Tibial nerve (tissue), 3 donors: ENCODE results near the gene CCDC160.

Experiments used
- POLR2A ChIP-seq, 2 donors: fragments of 450-650 bp; IDR thresholded peaks; one replicate each; pipeline ENCODE4 v1.6.1; 2017; ENCODE audit warnings: antibody characterized with exemption in 2 of 2, mild to moderate bottlenecking in 2 of 2, moderate library complexity in 2 of 2
- TF ChIP-seq, protein P1 (sequence below), 5 experiments: fragments of 200-600 bp in 3 of 5; fragments of 450-650 bp in 2 of 5; sonication (generic) in 3 of 5; IDR thresholded peaks; one replicate each; pipeline ENCODE4 v1.5.1; 2016 to 2019; ENCODE audit warnings: antibody characterized with exemption in 5 of 5, mild to moderate bottlenecking in 3 of 5, moderate library complexity in 2 of 5

DNA sequence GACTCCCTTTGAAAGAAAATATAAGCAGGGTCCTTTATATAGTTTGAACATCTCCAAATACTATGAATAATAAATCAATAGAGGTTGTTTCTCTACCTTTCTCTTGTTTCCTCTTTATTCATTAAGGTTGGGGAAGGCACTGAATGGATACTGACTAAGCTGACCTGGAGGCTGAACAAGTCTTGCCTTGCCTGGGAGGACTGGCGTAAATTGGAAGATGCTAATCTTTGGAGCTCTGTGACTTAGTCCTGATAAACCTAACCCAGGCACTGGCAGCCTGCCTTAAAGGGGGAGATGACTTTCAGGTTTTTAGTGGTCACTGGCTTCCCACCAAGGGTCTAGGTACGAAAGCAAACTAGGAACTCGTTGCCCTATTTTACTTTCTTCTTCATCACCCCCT, 10.5 kb downstream of the CCDC160 start:
- TF ChIP-seq, protein P1, sequence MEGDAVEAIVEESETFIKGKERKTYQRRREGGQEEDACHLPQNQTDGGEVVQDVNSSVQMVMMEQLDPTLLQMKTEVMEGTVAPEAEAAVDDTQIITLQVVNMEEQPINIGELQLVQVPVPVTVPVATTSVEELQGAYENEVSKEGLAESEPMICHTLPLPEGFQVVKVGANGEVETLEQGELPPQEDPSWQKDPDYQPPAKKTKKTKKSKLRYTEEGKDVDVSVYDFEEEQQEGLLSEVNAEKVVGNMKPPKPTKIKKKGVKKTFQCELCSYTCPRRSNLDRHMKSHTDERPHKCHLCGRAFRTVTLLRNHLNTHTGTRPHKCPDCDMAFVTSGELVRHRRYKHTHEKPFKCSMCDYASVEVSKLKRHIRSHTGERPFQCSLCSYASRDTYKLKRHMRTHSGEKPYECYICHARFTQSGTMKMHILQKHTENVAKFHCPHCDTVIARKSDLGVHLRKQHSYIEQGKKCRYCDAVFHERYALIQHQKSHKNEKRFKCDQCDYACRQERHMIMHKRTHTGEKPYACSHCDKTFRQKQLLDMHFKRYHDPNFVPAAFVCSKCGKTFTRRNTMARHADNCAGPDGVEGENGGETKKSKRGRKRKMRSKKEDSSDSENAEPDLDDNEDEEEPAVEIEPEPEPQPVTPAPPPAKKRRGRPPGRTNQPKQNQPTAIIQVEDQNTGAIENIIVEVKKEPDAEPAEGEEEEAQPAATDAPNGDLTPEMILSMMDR (IDR thresholded peaks at IDR 0.05), result no peak
- no peak for TF ChIP-seq POLR2A (IDR thresholded peaks at IDR 0.05)
